ENCODE results near the gene MLF2. TPM values are rescaled to one million over a fixed set of nuclear protein-coding genes. Genes with fewer than 3 reads are reported as not detected.

Gene MLF2
- total RNA-seq, 4 donors from 2014 or later: 79.4 to 170 (median 108) TPM

- TF ChIP-seq, protein P1, sequence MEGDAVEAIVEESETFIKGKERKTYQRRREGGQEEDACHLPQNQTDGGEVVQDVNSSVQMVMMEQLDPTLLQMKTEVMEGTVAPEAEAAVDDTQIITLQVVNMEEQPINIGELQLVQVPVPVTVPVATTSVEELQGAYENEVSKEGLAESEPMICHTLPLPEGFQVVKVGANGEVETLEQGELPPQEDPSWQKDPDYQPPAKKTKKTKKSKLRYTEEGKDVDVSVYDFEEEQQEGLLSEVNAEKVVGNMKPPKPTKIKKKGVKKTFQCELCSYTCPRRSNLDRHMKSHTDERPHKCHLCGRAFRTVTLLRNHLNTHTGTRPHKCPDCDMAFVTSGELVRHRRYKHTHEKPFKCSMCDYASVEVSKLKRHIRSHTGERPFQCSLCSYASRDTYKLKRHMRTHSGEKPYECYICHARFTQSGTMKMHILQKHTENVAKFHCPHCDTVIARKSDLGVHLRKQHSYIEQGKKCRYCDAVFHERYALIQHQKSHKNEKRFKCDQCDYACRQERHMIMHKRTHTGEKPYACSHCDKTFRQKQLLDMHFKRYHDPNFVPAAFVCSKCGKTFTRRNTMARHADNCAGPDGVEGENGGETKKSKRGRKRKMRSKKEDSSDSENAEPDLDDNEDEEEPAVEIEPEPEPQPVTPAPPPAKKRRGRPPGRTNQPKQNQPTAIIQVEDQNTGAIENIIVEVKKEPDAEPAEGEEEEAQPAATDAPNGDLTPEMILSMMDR (IDR thresholded peaks at IDR 0.05; ENCODE audit: low read depth): no peak
Observed at GRCh38 chr12:6734506-6735387, 18.2 kb downstream of the MLF2 start.

- TF ChIP-seq, protein P1 (IDR thresholded peaks at IDR 0.05; ENCODE audit: low read depth): no peak
Observed at GRCh38 chr12:6730169-6730568, 22.8 kb downstream of the MLF2 start.

DNA sequence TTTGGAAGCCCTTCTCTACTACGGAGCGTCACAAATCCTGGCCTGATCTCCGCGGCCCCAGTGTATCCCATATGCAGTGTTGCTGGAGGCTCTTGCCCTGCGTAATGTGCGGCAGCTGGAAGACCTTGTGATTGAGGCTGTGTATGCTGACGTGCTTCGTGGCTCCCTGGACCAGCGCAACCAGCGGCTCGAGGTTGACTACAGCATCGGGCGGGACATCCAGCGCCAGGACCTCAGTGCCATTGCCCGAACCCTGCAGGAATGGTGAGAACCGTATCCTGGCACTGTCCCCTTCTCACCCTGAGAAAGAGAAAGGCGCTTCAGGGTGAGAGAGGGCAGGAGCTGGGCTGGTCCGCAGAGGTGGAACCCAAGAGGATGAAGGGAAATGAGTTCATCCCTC, 23.8 kb downstream of the MLF2 start:
- TF ChIP-seq, protein P1 (IDR thresholded peaks at IDR 0.05; ENCODE audit: low read depth): no peak

- TF ChIP-seq, protein P1 (IDR thresholded peaks at IDR 0.05; ENCODE audit: low read depth): no peak
Observed at GRCh38 chr12:6725350-6725749, 27.6 kb downstream of the MLF2 start.

DNA sequence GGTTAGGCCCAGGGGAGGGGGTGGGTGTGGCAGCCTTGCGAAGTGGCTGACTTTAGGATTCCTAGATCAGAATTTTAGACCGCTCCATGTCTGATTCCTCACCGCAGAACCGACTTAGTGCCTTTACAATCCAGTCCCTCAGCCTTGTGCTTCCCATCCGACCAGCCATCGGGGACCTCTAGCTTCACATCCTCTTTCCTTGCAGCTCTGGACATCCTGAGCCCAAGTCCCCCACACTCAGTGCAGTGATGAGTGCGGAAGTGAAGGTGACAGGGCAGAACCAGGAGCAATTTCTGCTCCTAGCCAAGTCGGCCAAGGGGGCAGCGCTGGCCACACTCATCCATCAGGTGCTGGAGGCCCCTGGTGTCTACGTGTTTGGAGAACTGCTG, 28.5 kb downstream of the MLF2 start:
- TF ChIP-seq, protein P1 (IDR thresholded peaks at IDR 0.05; ENCODE audit: low read depth): no peak

- TF ChIP-seq, protein P1 (IDR thresholded peaks at IDR 0.05; ENCODE audit: low read depth): no peak
Observed at GRCh38 chr12:6723607-6724408, 29.1 kb downstream of the MLF2 start, which contains the start of gene COPS7A. Gene COPS7A (plus strand): TSS chr12:6724046. CDS start chr12:6724657, 611 bp downstream.

DNA sequence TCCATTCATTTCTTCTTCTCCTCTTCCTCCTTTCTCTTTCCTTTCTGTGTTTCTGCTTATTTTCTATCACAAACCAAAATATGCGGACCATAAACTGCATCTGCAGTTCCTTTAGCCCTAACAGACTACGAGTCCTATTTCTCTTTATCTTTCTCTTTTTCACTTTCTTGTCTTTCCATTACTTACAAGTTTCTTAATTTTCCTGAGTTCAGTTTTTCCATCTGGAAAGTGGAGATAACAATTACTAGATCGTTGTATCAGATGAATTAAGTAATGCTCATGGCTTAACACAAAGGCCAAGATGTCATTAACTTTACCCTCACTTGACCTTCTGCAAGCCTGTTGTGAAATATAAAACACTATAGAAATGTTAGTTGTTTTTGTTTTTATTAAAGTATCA, 30.1 kb downstream of the MLF2 start:
- TF ChIP-seq, protein P1 (IDR thresholded peaks at IDR 0.05; ENCODE audit: low read depth): no peak
